Mesenchymal stem cell (in vitro differentiated cells and primary cell): ENCODE data around the gene PKIB. TPM values are rescaled to one million over a fixed set of nuclear protein-coding genes. Genes with fewer than 3 reads are reported as not detected.

ENCODE experiments used
- DNase-seq: peaks from one replicate; pipeline ENCODE4 v3.0.0-alpha.2; 2013
- H2AFZ ChIP-seq: one replicate; pipeline ENCODE4 v1.6.1; 2013; ENCODE audit warnings: low read depth, mild to moderate bottlenecking, control low read depth, inconsistent platforms, low read length, moderate library complexity
- H2AK5ac ChIP-seq: 2 replicates; pipeline ENCODE4 v1.6.1; 2013; ENCODE audit warnings: low read length, moderate library complexity, mild to moderate bottlenecking, inconsistent platforms; ENCODE audit not compliant: severe bottlenecking
- H2BK120ac ChIP-seq: one replicate; pipeline ENCODE4 v1.6.1; 2013; ENCODE audit warnings: low read depth, mild to moderate bottlenecking, inconsistent platforms, low read length, moderate library complexity
- H2BK12ac ChIP-seq, 2 experiments: one replicate each; pipeline ENCODE4 v1.6.1; 2013; ENCODE audit warnings: inconsistent platforms in 2 of 2, low read length in 2 of 2, mild to moderate bottlenecking in 2 of 2, moderate library complexity in 2 of 2, control low read depth in 1 of 2
- H2BK15ac ChIP-seq: one replicate; pipeline ENCODE4 v1.6.1; 2013; ENCODE audit warnings: mild to moderate bottlenecking, low read depth, inconsistent platforms; ENCODE audit not compliant: poor library complexity, severe bottlenecking
- H2BK5ac ChIP-seq: 2 replicates; pipeline ENCODE4 v1.6.1; 2013; ENCODE audit warnings: low read depth, mild to moderate bottlenecking, low read length, control low read depth, inconsistent platforms; ENCODE audit not compliant: poor library complexity, severe bottlenecking
- H3K14ac ChIP-seq, 2 experiments: one replicate each; pipeline ENCODE4 v1.6.1; 2013; ENCODE audit warnings: inconsistent platforms in 2 of 2, low read length in 2 of 2, control low read depth in 1 of 2, mild to moderate bottlenecking in 1 of 2, moderate library complexity in 1 of 2
- H3K18ac ChIP-seq, 2 experiments: one replicate each; pipeline ENCODE4 v1.6.1; 2013; ENCODE audit warnings: inconsistent platforms in 2 of 2, low read length in 2 of 2, control low read depth in 1 of 2, low read depth in 1 of 2, mild to moderate bottlenecking in 1 of 2
- H3K23ac ChIP-seq, 2 experiments: one replicate each; pipeline ENCODE4 v1.6.1; 2013; ENCODE audit warnings: inconsistent platforms in 2 of 2, low read length in 2 of 2, mild to moderate bottlenecking in 2 of 2, moderate library complexity in 2 of 2, control low read depth in 1 of 2
- H3K27ac ChIP-seq: 2 replicates; pipeline ENCODE4 v1.5.1; 2013; ENCODE audit warnings: mild to moderate bottlenecking, moderate library complexity, low read length, control low read depth, inconsistent platforms; ENCODE audit not compliant: poor library complexity, severe bottlenecking
- H3K27me3 ChIP-seq, 2 experiments: 2 replicates each; pipeline versions ENCODE4 v1.6.1 to v1.7.0; 2013; ENCODE audit warnings: low read length in 2 of 2, mild to moderate bottlenecking in 2 of 2, moderate library complexity in 2 of 2, control low read depth in 1 of 2, inconsistent platforms in 1 of 2; ENCODE audit not compliant: control insufficient read depth in 1 of 2, insufficient read depth in 1 of 2
- H3K36me3 ChIP-seq, 2 experiments: 2 replicates each; pipeline versions ENCODE4 v1.6.1 to v1.7.0; 2013; ENCODE audit warnings: low read length in 2 of 2, control low read depth in 1 of 2, inconsistent platforms in 1 of 2, low read depth in 1 of 2, mild to moderate bottlenecking in 1 of 2; ENCODE audit not compliant: insufficient read depth in 2 of 2, control insufficient read depth in 1 of 2
- H3K4ac ChIP-seq, 2 experiments: one replicate each; pipeline ENCODE4 v1.6.1; 2013; ENCODE audit warnings: inconsistent platforms in 2 of 2, low read length in 2 of 2, mild to moderate bottlenecking in 2 of 2, moderate library complexity in 2 of 2, control low read depth in 1 of 2, low read depth in 1 of 2
- H3K4me1 ChIP-seq: 2 replicates; pipeline ENCODE4 v1.6.1; 2013; ENCODE audit warnings: low read depth, low read length, control low read depth; ENCODE audit not compliant: control insufficient read depth, insufficient read depth
- H3K4me2 ChIP-seq: 2 replicates; pipeline ENCODE4 v1.6.1; 2013; ENCODE audit warnings: low read length, mild to moderate bottlenecking, inconsistent platforms; ENCODE audit not compliant: poor library complexity, severe bottlenecking
- H3K4me3 ChIP-seq, 2 experiments: 2 replicates each; pipeline versions ENCODE4 v1.5.1 to v1.7.0; 2013; ENCODE audit warnings: low read length in 2 of 2, mild to moderate bottlenecking in 2 of 2, control low read depth in 1 of 2, low read depth in 1 of 2; ENCODE audit not compliant: insufficient read depth in 1 of 2
- H3K79me1 ChIP-seq: replicated peaks from 2 replicates; pipeline ENCODE4 v1.6.1; 2013; ENCODE audit warnings: mild to moderate bottlenecking, control low read depth, low read length, inconsistent platforms; ENCODE audit not compliant: poor library complexity, severe bottlenecking
- H3K9ac ChIP-seq: 2 replicates; pipeline ENCODE4 v1.7.0; 2013; ENCODE audit warnings: mild to moderate bottlenecking, low read length, moderate library complexity
- H3K9me3 ChIP-seq: 2 replicates; pipeline ENCODE4 v1.7.0; 2013; ENCODE audit warnings: mild to moderate bottlenecking, low read length; ENCODE audit not compliant: control insufficient read depth
- H4K8ac ChIP-seq: one replicate; pipeline ENCODE4 v1.6.1; 2013; ENCODE audit warnings: inconsistent platforms, mild to moderate bottlenecking, low read length, moderate library complexity
- H4K91ac ChIP-seq: one replicate; pipeline ENCODE4 v1.6.1; 2013; ENCODE audit warnings: mild to moderate bottlenecking, low read length, inconsistent platforms
- WGBS: methylation state at CpG from one replicate; pipeline ENCODE4 v1.1.7; 2013; ENCODE audit warnings: mixed read lengths; 5-methylcytosine and 5-hydroxymethylcytosine counted together
- small RNA-seq: library from polyadenylated mRNA; stranded (forward); fragments of <200 nt; extraction: miRNeasy Mini kit (QIAGEN cat#:217004); gene quantifications from one replicate; pipeline ENCODE3, GENCODE V24; 2013; ENCODE audit warnings: low read depth

PKIB gene

GRCh38 chr6:122766256-122766655 lies 156.1 kb downstream of the PKIB start:
- no peak overlapping the region for H3K18ac ChIP-seq

GRCh38 chr6:122770835-122771601 lies 160.8 kb downstream of the PKIB start:
- no peak overlapping the region for H4K91ac ChIP-seq
- no peak overlapping the region for H2BK5ac ChIP-seq
- H3K23ac ChIP-seq: no peak overlapping the region
- no peaks in the 10 kb centered on the region for H3K4me1 ChIP-seq
- no peaks in the 10 kb centered on the region for H3K36me3 ChIP-seq
- no peaks in the 10 kb centered on the region for H3K9me3 ChIP-seq
- H2AK5ac ChIP-seq: no peak overlapping the region
- H3K27me3 ChIP-seq: no peaks in the 10 kb centered on the region
- H3K4me3 ChIP-seq: no peak overlapping the region
- no peak overlapping the region for H3K4ac ChIP-seq
- DNase-seq: no peak
- H3K79me1 ChIP-seq: no peaks in the 10 kb centered on the region
- no peak overlapping the region for H2AFZ ChIP-seq
- no peak overlapping the region for H3K4me2 ChIP-seq
- H2BK120ac ChIP-seq: no peak overlapping the region
- H2BK15ac ChIP-seq: no peak overlapping the region
- H3K27ac ChIP-seq: no peak overlapping the region
- H3K14ac ChIP-seq: no peak overlapping the region
- no peak overlapping the region for H2BK12ac ChIP-seq
- no CpG with 5 or more reads among the region's 1 CpG for WGBS
- H4K8ac ChIP-seq: no peak overlapping the region
- H3K18ac ChIP-seq: no peak overlapping the region
- H3K9ac ChIP-seq: no peak overlapping the region

More at GRCh38 chr6:122766256-122766655, 156.1 kb downstream of the PKIB start:
- no peak for DNase-seq
- Histone ChIP-seq H4K8ac (no peak overlapping the region), H2BK15ac (no peak overlapping the region), H3K4ac (no peak overlapping the region), H3K27me3 (no peaks in the 10 kb centered on the region), H3K79me1 (no peaks in the 10 kb centered on the region), H3K9me3 (no peaks in the 10 kb centered on the region), H3K23ac (no peak overlapping the region), H2BK120ac (no peak overlapping the region), H3K4me1 (no peaks in the 10 kb centered on the region), H2AK5ac (no peak overlapping the region), H3K27ac (no peak overlapping the region), H2BK12ac (no peak overlapping the region), H2BK5ac (no peak overlapping the region), H3K4me2 (no peak overlapping the region), H3K9ac (no peak overlapping the region), H2AFZ (no peak overlapping the region), H3K14ac (no peak overlapping the region), H3K36me3 (no peaks in the 10 kb centered on the region), H3K4me3 (no peak overlapping the region), H4K91ac (no peak overlapping the region)

GRCh38 chr6:122772724-122773415 lies 162.7 kb downstream of the PKIB start:
- Histone ChIP-seq H2BK12ac (no peak overlapping the region), H3K27ac (no peak overlapping the region), H3K36me3 (no peaks in the 10 kb centered on the region), H3K23ac (no peak overlapping the region), H3K18ac (no peak overlapping the region), H3K4me2 (no peak overlapping the region), H2AFZ (no peak overlapping the region), H2BK120ac (no peak overlapping the region), H4K8ac (no peak overlapping the region), H2AK5ac (no peak overlapping the region), H3K79me1 (no peaks in the 10 kb centered on the region), H3K14ac (no peak overlapping the region), H3K4ac (no peak overlapping the region), H3K4me1 (no peaks in the 10 kb centered on the region), H3K4me3 (no peak overlapping the region), H3K9me3 (no peaks in the 10 kb centered on the region), H2BK15ac (no peak overlapping the region), H3K27me3 (no peaks in the 10 kb centered on the region), H2BK5ac (no peak overlapping the region), H4K91ac (no peak overlapping the region), H3K9ac (no peak overlapping the region)
- DNase-seq: no peak
- 69% methylated on average over 3 of the region's 3 CpGs for WGBS

Small RNA genes lying within 50 kb of the gene (small RNA-seq; reads per million reads assigned to genes)
- not detected for gene RN7SL564P
